T-helper 22 cell (primary cell): ENCODE data around the gene TRAPPC2L.
"Not testable (repeated sequence)": the region's sequence is repeated elsewhere in the genome, so short reads cannot be mapped to it uniquely, and the experiment has no call there.

Experiments
- DNase-seq: peaks from one replicate; pipeline ENCODE4 v3.0.0-alpha.2; 2020; ENCODE audit warnings: low read depth

The TRAPPC2L gene

GRCh38 chr16:88878356-88878755, 21.4 kb downstream of the TRAPPC2L start:
- DNase-seq = no peak

- no peak for DNase-seq
These were observed 22.2 kb downstream of the TRAPPC2L start for GRCh38 chr16:88878967-88879787.

GRCh38 chr16:88879788-88880055, 22.8 kb downstream of the TRAPPC2L start:
- no peak for DNase-seq

GRCh38 chr16:88880226-88881006, 23.5 kb downstream of the TRAPPC2L start:
- DNase-seq = no peak

- DNase-seq = no peak
These were observed 24.2 kb downstream of the TRAPPC2L start for GRCh38 chr16:88881007-88881615.

GRCh38 chr16:88881675-88882357, 24.9 kb downstream of the TRAPPC2L start:
- no peak for DNase-seq

- no peak for DNase-seq
These were observed 25.6 kb downstream of the TRAPPC2L start for GRCh38 chr16:88882358-88883030.

GRCh38 chr16:88883117-88883895, 26.4 kb downstream of the TRAPPC2L start:
- DNase-seq = no peak

GRCh38 chr16:88883946-88884345, 27.0 kb downstream of the TRAPPC2L start:
- DNase-seq = no peak

- no peak for DNase-seq
These were observed 27.8 kb downstream of the TRAPPC2L start for GRCh38 chr16:88884569-88885271.

- DNase-seq = no peak
These were observed 28.9 kb downstream of the TRAPPC2L start for GRCh38 chr16:88885693-88886280.

GRCh38 chr16:88886420-88886844, 29.5 kb downstream of the TRAPPC2L start:
- no peak for DNase-seq

- no peak for DNase-seq
These were observed 30.1 kb downstream of the TRAPPC2L start for GRCh38 chr16:88886845-88887521.

- DNase-seq = no peak
These were observed 31.1 kb downstream of the TRAPPC2L start for GRCh38 chr16:88888057-88888456.

GRCh38 chr16:88888461-88889387, 31.8 kb downstream of the TRAPPC2L start:
- no peak for DNase-seq

- DNase-seq = not testable (repeated sequence)
These were observed 32.9 kb downstream of the TRAPPC2L start for GRCh38 chr16:88889702-88890352.

GRCh38 chr16:88891083-88891482, 34.2 kb downstream of the TRAPPC2L start:
- DNase-seq = no peak

- no peak for DNase-seq
These were observed 35.1 kb downstream of the TRAPPC2L start for GRCh38 chr16:88892065-88892464.
